Breast epithelium (tissue), 4 donors: ENCODE measurements around the gene UPF3B. TPM values are rescaled to one million over a fixed set of nuclear protein-coding genes. Genes with fewer than 3 reads are reported as not detected.
"Not testable (repeated sequence)": the region's sequence is repeated elsewhere in the genome, so short reads cannot be mapped to it uniquely, and the experiment has no call there.

Experiments used
- DNase-seq, 2 donors: peaks; one replicate each; pipeline ENCODE4 v3.0.0-alpha.2; 2019; ENCODE audit warnings: low spot score in 2 of 2
- H3K27ac ChIP-seq, 2 donors: fragments of 200-600 bp; sonication (generic) in 1 of 2; one replicate each; pipeline ENCODE4 v1.5.1; 2016 to 2019; ENCODE audit warnings: mild to moderate bottlenecking in 1 of 2
- H3K27me3 ChIP-seq, 2 donors: fragments of 200-600 bp; sonication (generic) in 1 of 2; one replicate each; pipeline versions ENCODE4 v1.5.1 to v1.6.0; 2017 to 2019; ENCODE audit warnings: control low read depth in 1 of 2, mild to moderate bottlenecking in 1 of 2
- H3K36me3 ChIP-seq: fragments of 200-600 bp; one replicate; pipeline ENCODE4 v1.5.1; 2019
- H3K4me1 ChIP-seq, 2 donors: fragments of 200-600 bp; sonication (generic); one replicate each; pipeline ENCODE4 v1.5.1; 2016 to 2019; ENCODE audit warnings: control low read depth in 1 of 2
- H3K4me3 ChIP-seq, 3 donors: fragments of 200-600 bp; sonication (generic); 1 replicate in 2 of 3; 2 replicates in 1 of 3; pipeline ENCODE4 v1.5.1; 2016 to 2019; ENCODE audit warnings: mild to moderate bottlenecking in 3 of 3, moderate library complexity in 2 of 3
- H3K9me3 ChIP-seq, 2 donors: fragments of 200-600 bp; sonication (generic) in 1 of 2; one replicate each; pipeline ENCODE4 v1.5.1; 2016 to 2019; ENCODE audit warnings: control low read depth in 1 of 2
- POLR2A ChIP-seq: fragments of 450-650 bp; IDR thresholded peaks from one replicate; pipeline ENCODE4 v1.6.1; 2016; ENCODE audit warnings: antibody characterized with exemption, mild to moderate bottlenecking, moderate library complexity
- POLR2AphosphoS5 ChIP-seq, 3 donors: sonication (generic); formaldehyde crosslinking; IDR thresholded peaks; one replicate each; pipeline ENCODE4 v1.6.1; 2017; ENCODE audit warnings: antibody characterized with exemption in 3 of 3
- intact Hi-C: fragments of 100-400 bp; cut with DNase I; formaldehyde crosslinking; loops from one replicate; pipeline ENCODE4 v1.15.1; 2023; ENCODE audit warnings: low total_unique reads
- total RNA-seq, 3 donors: library from RNA; depleted of rRNA; stranded (reverse); fragments of >200 nt; gene quantifications; one replicate each; pipeline ENCODE4 v1.1.0, GENCODE V29; 2016
- TF ChIP-seq, protein P1 (sequence below), 3 donors: fragments of 450-650 bp; IDR thresholded peaks; one replicate each; pipeline ENCODE4 v1.5.1; 2016 to 2017; ENCODE audit warnings: antibody characterized with exemption in 3 of 3, mild to moderate bottlenecking in 3 of 3, moderate library complexity in 3 of 3

UPF3B gene
- total RNA-seq, 3 donors from 2014 or later, result 7.5 to 10.8 (median 8.2) TPM

DNA sequence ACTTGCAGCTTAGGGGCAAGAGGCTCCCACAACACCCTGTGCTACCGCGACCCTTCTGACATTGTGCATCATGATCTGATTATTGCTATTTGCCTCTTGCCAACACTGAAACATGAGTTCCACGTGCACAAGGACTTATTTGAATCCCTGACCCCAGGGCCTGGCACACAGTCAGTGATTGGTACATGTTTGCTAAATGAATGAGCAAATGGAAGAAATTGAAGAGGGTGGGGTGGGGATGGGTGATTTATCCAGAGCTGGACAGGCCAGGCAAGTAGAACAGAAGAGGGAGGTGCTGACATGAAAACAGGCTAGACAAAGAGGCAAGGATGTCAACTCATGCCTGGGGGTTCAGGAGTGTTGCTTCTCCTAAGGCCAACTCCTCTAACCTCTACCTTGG lies 36.5 kb downstream of the UPF3B start:
- no peaks in the 10 kb centered on the region for H3K9me3 ChIP-seq
- H3K27ac ChIP-seq, result no peak overlapping the region
- H3K27me3 ChIP-seq, result no peaks in the 10 kb centered on the region
- no peak overlapping the region for H3K4me3 ChIP-seq
- no peaks in the 10 kb centered on the region for H3K36me3 ChIP-seq
- no peak for DNase-seq
- intact Hi-C loops, result no loop called here
- no peaks in the 10 kb centered on the region for H3K4me1 ChIP-seq
- TF ChIP-seq, protein P1, sequence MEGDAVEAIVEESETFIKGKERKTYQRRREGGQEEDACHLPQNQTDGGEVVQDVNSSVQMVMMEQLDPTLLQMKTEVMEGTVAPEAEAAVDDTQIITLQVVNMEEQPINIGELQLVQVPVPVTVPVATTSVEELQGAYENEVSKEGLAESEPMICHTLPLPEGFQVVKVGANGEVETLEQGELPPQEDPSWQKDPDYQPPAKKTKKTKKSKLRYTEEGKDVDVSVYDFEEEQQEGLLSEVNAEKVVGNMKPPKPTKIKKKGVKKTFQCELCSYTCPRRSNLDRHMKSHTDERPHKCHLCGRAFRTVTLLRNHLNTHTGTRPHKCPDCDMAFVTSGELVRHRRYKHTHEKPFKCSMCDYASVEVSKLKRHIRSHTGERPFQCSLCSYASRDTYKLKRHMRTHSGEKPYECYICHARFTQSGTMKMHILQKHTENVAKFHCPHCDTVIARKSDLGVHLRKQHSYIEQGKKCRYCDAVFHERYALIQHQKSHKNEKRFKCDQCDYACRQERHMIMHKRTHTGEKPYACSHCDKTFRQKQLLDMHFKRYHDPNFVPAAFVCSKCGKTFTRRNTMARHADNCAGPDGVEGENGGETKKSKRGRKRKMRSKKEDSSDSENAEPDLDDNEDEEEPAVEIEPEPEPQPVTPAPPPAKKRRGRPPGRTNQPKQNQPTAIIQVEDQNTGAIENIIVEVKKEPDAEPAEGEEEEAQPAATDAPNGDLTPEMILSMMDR (IDR thresholded peaks at IDR 0.05), result no peak
- no peak for TF ChIP-seq POLR2A
- no peak for TF ChIP-seq POLR2AphosphoS5 (IDR thresholded peaks at IDR 0.05)

DNA sequence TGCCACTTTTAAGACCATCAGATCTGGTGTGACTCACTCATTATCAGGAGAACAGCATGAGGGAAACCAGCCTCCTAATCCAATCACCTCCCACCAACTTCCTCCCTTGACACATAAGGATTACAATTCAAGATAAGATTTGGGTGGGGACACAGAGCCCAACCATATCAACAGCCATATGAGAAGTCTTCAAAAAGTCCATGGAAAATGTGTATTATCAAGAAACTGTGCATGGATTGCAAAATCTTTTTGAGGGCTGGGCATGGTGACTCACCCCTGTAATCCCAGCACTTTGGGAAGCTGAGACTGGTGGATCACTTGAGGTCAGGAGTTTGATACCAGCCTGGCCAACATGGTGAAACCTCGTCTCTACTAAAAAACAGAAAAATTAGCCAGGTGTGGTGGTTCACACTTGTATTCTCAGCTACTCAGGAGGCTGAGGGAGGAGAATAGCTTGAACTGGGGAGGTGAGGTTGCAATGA lies 43.5 kb downstream of the UPF3B start:
- intact Hi-C loops, result no loop called here
- Histone ChIP-seq H3K36me3 (no peaks in the 10 kb centered on the region), H3K9me3 (no peaks in the 10 kb centered on the region), H3K27me3 (no peaks in the 10 kb centered on the region), H3K27ac (no peak overlapping the region), H3K4me3 (no peak overlapping the region), H3K4me1 (no peaks in the 10 kb centered on the region)
- DNase-seq, result no peak
- TF ChIP-seq, protein P1 (IDR thresholded peaks at IDR 0.05), result no peak
- no peak for TF ChIP-seq POLR2A
- no peak for TF ChIP-seq POLR2AphosphoS5 (IDR thresholded peaks at IDR 0.05)

DNA sequence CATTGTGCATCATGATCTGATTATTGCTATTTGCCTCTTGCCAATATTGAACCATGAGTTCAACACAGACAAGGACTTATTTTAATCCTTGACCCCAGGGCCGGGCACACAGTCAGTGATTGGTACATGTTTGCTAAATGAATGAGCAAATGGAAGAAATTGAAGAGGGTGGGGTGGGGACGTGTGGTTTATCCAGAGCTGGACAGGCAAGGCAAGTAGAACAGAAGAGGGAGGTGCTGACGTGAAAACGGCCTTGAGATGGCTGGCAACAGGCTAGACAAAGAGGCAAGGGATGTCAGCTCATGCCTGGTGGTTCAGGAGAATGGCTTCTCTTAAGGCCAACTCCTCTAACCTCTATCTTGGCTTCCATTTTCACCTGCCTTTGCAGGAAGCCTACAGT lies 44.3 kb downstream of the UPF3B start:
- H3K36me3 ChIP-seq, H3K27ac ChIP-seq, H3K27me3 ChIP-seq, H3K4me1 ChIP-seq, H3K9me3 ChIP-seq, H3K4me3 ChIP-seq, intact Hi-C loops, DNase-seq: not testable (repeated sequence)

DNA sequence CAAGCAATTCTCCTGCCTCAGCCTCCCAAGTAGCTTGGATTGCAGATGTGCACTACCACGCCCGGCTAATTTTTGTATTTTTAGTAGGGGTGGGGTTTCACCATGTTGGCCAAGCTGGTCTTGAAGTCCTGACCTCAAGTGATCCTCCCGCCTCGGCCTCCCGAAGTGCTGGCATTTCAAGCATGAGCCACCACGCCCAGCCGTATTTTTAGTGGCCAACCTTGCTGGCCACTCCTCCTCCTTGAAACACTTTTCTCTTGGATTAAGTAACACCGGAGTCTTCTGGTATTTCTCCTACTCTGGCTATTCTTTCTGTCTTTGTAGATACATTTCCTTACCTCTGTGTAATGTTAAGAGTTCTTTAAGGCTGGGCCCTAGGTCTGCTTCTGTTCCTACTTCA lies 50.2 kb downstream of the UPF3B start:
- TF ChIP-seq, protein P1 (IDR thresholded peaks at IDR 0.05), result no peak
- TF ChIP-seq POLR2AphosphoS5 (IDR thresholded peaks at IDR 0.05) (no peak), POLR2A (no peak)
- intact Hi-C loops, result no loop called here
- no peak overlapping the region for H3K27ac ChIP-seq
- DNase-seq, result no peak
- no peaks in the 10 kb centered on the region for H3K36me3 ChIP-seq
- no peak overlapping the region for H3K4me3 ChIP-seq
- H3K4me1 ChIP-seq, result no peaks in the 10 kb centered on the region
- no peaks in the 10 kb centered on the region for H3K27me3 ChIP-seq
- no peaks in the 10 kb centered on the region for H3K9me3 ChIP-seq

DNA sequence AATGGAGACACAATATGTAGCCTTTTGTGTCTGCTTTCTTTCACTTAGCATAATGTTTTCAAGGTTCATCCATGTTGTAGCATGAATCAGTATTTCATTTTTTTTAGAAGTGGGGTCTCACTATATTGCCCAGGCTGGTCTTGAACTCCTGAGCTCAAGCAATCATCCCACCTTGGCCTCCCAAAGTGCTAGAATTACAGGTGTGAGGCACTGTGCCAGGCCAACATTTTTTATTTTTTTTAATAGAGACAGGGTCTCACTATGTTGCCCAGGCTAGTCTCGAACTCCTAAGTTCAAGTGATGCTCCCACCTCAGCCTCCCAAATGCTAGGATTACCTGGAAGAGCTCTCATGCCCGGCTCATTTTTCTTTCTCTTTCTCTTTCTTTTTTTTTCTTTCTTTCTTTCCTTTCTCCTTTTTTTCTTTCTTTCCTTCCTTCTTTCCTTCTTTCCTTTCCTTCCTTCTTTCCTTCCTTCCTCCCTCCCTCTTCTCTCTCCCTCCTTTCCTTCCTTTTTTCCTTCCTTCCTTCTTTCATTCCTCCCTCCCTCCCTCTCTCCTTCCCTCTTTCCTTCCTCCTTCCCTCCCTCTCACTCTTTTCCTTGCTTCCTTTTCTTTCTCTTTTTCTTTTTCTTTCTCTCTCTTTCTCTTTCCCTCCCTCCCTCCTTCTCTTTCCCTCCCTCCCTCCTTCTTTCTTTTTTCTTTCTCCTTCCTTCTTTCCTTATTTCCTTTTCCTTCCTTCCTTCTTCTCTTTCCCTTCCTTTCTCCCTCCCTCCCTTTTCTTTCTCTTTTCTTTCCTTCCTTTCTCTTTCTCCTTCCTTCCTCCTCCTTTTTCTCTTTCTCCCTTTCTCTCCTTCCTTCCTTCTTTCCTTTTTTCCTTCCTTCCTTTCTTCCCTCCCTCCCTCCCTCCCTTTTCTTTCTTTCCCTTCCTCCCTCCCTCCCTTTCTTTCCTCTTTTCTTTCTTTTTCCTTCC lies 51.2 kb downstream of the UPF3B start:
- intact Hi-C loops, result no loop called here
- Histone ChIP-seq H3K27me3 (no peaks in the 10 kb centered on the region), H3K27ac (no peak overlapping the region), H3K4me1 (no peaks in the 10 kb centered on the region), H3K36me3 (no peaks in the 10 kb centered on the region), H3K9me3 (no peaks in the 10 kb centered on the region), H3K4me3 (no peak overlapping the region)
- TF ChIP-seq, protein P1 (IDR thresholded peaks at IDR 0.05), result no peak
- TF ChIP-seq POLR2AphosphoS5 (IDR thresholded peaks at IDR 0.05) (no peak), POLR2A (no peak)
- no peak for DNase-seq
